ENCODE results near the gene ELMO1. TPM values are rescaled to one million over a fixed set of nuclear protein-coding genes. Genes with fewer than 3 reads are reported as not detected.

Gene ELMO1
- total RNA-seq, 1 experiment from 2014 or later, result 7.8 TPM

DNA sequence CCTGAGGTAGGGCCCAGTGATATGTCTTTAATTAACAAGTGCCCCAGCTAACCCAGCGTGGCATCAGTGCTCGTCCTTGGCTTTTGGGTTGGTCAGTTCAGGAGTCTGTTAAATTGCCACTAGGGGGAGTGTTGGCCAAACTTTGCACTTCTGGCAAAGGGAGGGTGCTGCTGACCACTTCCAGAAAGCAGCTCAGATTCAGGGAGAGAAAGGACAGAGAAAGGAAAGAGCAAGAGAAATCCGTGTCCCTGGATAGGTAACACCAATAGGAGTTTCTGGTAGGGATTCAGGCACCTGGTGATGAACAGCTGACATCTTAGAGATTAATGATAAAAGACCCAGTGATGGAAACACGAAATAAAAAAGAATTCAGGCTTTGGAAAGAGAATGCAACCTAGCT, 481.3 kb downstream of the ELMO1 start:
- no peak overlapping the region for H3K27ac ChIP-seq (ENCODE audit: insufficient read length, low read depth, low read length)
- no peak overlapping the region for H2BK120ac ChIP-seq (ENCODE audit: low read depth, low read length, poor library complexity, severe bottlenecking)
- H4K91ac ChIP-seq (ENCODE audit: insufficient read length, low read depth, low read length), result no peak overlapping the region
- no peak overlapping the region for H2BK20ac ChIP-seq (ENCODE audit: low read depth, low read length, poor library complexity, severe bottlenecking)
- no peaks in the 10 kb centered on the region for H3K9me3 ChIP-seq (ENCODE audit: control insufficient read depth, low read depth, low read length)
- H3K14ac ChIP-seq (ENCODE audit: insufficient read depth, low read length), result no peak overlapping the region
- H3K4me1 ChIP-seq (ENCODE audit: insufficient read depth, low read length), result no peaks in the 10 kb centered on the region; the same call in 1 of the 2 replicates
- no CpG with 5 or more reads among the region's 4 CpGs for WGBS (ENCODE audit: extremely low coverage, insufficient read length, low lambda C conversion rate)
- peak; percentile 81 for DNase-seq
- no peak overlapping the region for H2BK12ac ChIP-seq (ENCODE audit: insufficient read length, low read depth, low read length)
- H3K18ac ChIP-seq (ENCODE audit: insufficient read length, low read depth, low read length), result no peak overlapping the region
- no peaks in the 10 kb centered on the region for H3K27me3 ChIP-seq (ENCODE audit: insufficient read depth, low read length)
- no peaks in the 10 kb centered on the region for H3K79me1 ChIP-seq (ENCODE audit: insufficient read depth, low read depth, low read length, poor library complexity, severe bottlenecking)
- H3K27me3 Mint-ChIP-seq (ENCODE audit: low read depth), result no peaks in the 10 kb centered on the region
- H2AK5ac ChIP-seq (ENCODE audit: insufficient read length, low read length), result no peak overlapping the region
- H2AFZ ChIP-seq (ENCODE audit: low read length), result no peak overlapping the region
- no peak overlapping the region for H3T11ph ChIP-seq (ENCODE audit: low read length)
- no peak overlapping the region for H3K56ac ChIP-seq (ENCODE audit: insufficient read length, low read depth, low read length)
- no peak overlapping the region for H3K4me3 Mint-ChIP-seq
- TF ChIP-seq, protein P1, sequence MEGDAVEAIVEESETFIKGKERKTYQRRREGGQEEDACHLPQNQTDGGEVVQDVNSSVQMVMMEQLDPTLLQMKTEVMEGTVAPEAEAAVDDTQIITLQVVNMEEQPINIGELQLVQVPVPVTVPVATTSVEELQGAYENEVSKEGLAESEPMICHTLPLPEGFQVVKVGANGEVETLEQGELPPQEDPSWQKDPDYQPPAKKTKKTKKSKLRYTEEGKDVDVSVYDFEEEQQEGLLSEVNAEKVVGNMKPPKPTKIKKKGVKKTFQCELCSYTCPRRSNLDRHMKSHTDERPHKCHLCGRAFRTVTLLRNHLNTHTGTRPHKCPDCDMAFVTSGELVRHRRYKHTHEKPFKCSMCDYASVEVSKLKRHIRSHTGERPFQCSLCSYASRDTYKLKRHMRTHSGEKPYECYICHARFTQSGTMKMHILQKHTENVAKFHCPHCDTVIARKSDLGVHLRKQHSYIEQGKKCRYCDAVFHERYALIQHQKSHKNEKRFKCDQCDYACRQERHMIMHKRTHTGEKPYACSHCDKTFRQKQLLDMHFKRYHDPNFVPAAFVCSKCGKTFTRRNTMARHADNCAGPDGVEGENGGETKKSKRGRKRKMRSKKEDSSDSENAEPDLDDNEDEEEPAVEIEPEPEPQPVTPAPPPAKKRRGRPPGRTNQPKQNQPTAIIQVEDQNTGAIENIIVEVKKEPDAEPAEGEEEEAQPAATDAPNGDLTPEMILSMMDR (conservative IDR thresholded peaks at IDR 0.05), result peak; percentile 86
- no peak overlapping the region for H2BK15ac ChIP-seq (ENCODE audit: low read depth, low read length)
- H3K9me3 Mint-ChIP-seq, result peaks cover 0 to 2% of the 10 kb centered on the region in 2 experiments; a peak in 2 of 5 replicates
- H4K8ac ChIP-seq (replicated peaks; ENCODE audit: insufficient read length, low read depth, low read length), result no peak overlapping the region
- no peak overlapping the region for H3K4ac ChIP-seq (ENCODE audit: low read depth, low read length)
- no peaks in the 10 kb centered on the region for H3K79me2 ChIP-seq (ENCODE audit: insufficient read depth, low read length)
- no peak overlapping the region for H2BK5ac ChIP-seq (ENCODE audit: insufficient read length, low read length)
- H3K4me2 ChIP-seq (ENCODE audit: insufficient read depth, insufficient read length, low read length), result no peak overlapping the region
- no peak overlapping the region for H3K23ac ChIP-seq (ENCODE audit: insufficient read length, low read depth, low read length)
- no peaks in the 10 kb centered on the region for H3K36me3 Mint-ChIP-seq (ENCODE audit: insufficient read depth in 1 of 3, low read depth in 3 of 3)
- H3K23me2 ChIP-seq (ENCODE audit: insufficient read length, low read depth, low read length, poor library complexity, severe bottlenecking), result no peaks in the 10 kb centered on the region
- H3K27ac Mint-ChIP-seq, result peak overlapping the region in 1 of 3 experiments; percentile 77; a peak in 1 of 7 replicates
- H3K4me1 Mint-ChIP-seq, result peaks cover 18 to 26% of the 10 kb centered on the region in 2 experiments
- H4K5ac ChIP-seq (ENCODE audit: insufficient read length, low read depth, low read length), result no peak overlapping the region
- H4K20me1 ChIP-seq (ENCODE audit: control insufficient read depth, insufficient read depth, insufficient read length), result no peaks in the 10 kb centered on the region
- no peak overlapping the region for H3K9ac ChIP-seq (ENCODE audit: extremely low read depth, insufficient read length, low read length)
